GM23338 (cell line): Measurements from ENCODE around the gene FRMD4A. TPM values are rescaled to one million over a fixed set of nuclear protein-coding genes. Genes with fewer than 3 reads are reported as not detected.

Experiments used
- ATAC-seq: fragments of 200-7000 bp; cut with Tn5 transposase; 3 replicates; pipeline ENCODE4 v1.9.1; 2020
- DNase-seq: peaks from one replicate; pipeline ENCODE4 v3.0.0-alpha.2; 2015; ENCODE audit warnings: low spot score
- H2AFZ ChIP-seq: fragments of 200-600 bp; sonication (generic); 2 replicates; pipeline ENCODE4 v1.8.0; 2016; ENCODE audit warnings: antibody characterized with exemption, mild to moderate bottlenecking, moderate library complexity
- H3F3A ChIP-seq: fragments of 200-600 bp; sonication (generic); replicated peaks from 2 replicates; pipeline ENCODE4 v1.8.0; 2017; ENCODE audit warnings: antibody characterized with exemption, mixed run types, low read depth
- H3K27ac ChIP-seq: fragments of 200-600 bp; sonication (generic); 2 replicates; pipeline ENCODE4 v1.6.1; 2016; ENCODE audit warnings: low read depth
- H3K27me3 ChIP-seq: fragments of 200-600 bp; sonication (generic); 2 replicates; pipeline ENCODE4 v1.8.0; 2016; ENCODE audit warnings: mild to moderate bottlenecking, mixed run types, moderate library complexity; ENCODE audit not compliant: insufficient read depth
- H3K36me3 ChIP-seq: fragments of 200-600 bp; sonication (generic); 2 replicates; pipeline ENCODE4 v1.8.0; 2016; ENCODE audit warnings: mild to moderate bottlenecking; ENCODE audit not compliant: insufficient read depth
- H3K4me1 ChIP-seq: fragments of 200-600 bp; sonication (generic); 2 replicates; pipeline ENCODE4 v1.8.0; 2016; ENCODE audit warnings: mild to moderate bottlenecking, moderate library complexity; ENCODE audit not compliant: insufficient read depth
- H3K4me2 ChIP-seq: fragments of 200-600 bp; sonication (generic); 2 replicates; pipeline ENCODE4 v1.7.1; 2017; ENCODE audit warnings: mixed run types
- H3K4me3 ChIP-seq: fragments of 200-600 bp; sonication (generic); 2 replicates; pipeline ENCODE4 v1.6.1; 2016; ENCODE audit warnings: mixed run types
- H3K79me2 ChIP-seq: fragments of 200-600 bp; sonication (generic); replicated peaks from 2 replicates; pipeline ENCODE4 v1.8.0; 2017; ENCODE audit warnings: mild to moderate bottlenecking; ENCODE audit not compliant: insufficient read depth
- H3K9me2 ChIP-seq: fragments of 200-600 bp; sonication (generic); 2 replicates; pipeline ENCODE4 v1.8.0; 2017; ENCODE audit not compliant: insufficient read depth
- H4K20me1 ChIP-seq: fragments of 200-600 bp; sonication (generic); replicated peaks from 2 replicates; pipeline ENCODE4 v1.8.0; 2017; ENCODE audit warnings: mild to moderate bottlenecking; ENCODE audit not compliant: insufficient read depth
- H3K27ac Mint-ChIP-seq: 2 replicates; pipeline ENCODE4 v1.8.0; 2020; ENCODE audit warnings: inconsistent platforms, mild to moderate bottlenecking, moderate library complexity, mixed read lengths
- H3K27me3 Mint-ChIP-seq: 3 replicates; pipeline ENCODE4 v1.8.0; 2022; ENCODE audit warnings: low read depth, mild to moderate bottlenecking, moderate library complexity, mixed read lengths, inconsistent platforms; ENCODE audit not compliant: insufficient read depth, poor library complexity
- H3K36me3 Mint-ChIP-seq: 3 replicates; pipeline ENCODE4 v1.8.0; 2021; ENCODE audit warnings: low read depth, mild to moderate bottlenecking, inconsistent platforms, moderate library complexity, mixed read lengths
- H3K4me1 Mint-ChIP-seq: 3 replicates; pipeline ENCODE4 v1.8.0; 2020; ENCODE audit warnings: mild to moderate bottlenecking, inconsistent platforms, mixed read lengths
- H3K4me3 Mint-ChIP-seq: 3 replicates; pipeline ENCODE4 v1.8.0; 2021; ENCODE audit warnings: moderate library complexity, mild to moderate bottlenecking, inconsistent platforms, mixed read lengths
- H3K9me3 Mint-ChIP-seq: 3 replicates; pipeline ENCODE4 v1.8.0; 2020; ENCODE audit warnings: moderate library complexity, mild to moderate bottlenecking, inconsistent platforms, mixed read lengths
- NANOG ChIP-seq: IDR thresholded peaks from 2 replicates; pipeline ENCODE4 v1.6.1; 2016; ENCODE audit warnings: antibody characterized with exemption, borderline replicate concordance
- STAT1 ChIP-seq: IDR thresholded peaks from one replicate; pipeline ENCODE4 v1.6.1; 2016; ENCODE audit warnings: antibody characterized with exemption; ENCODE audit not compliant: unreplicated experiment
- polyA plus RNA-seq: library from polyadenylated mRNA; unstranded; fragments of >200 nt; fragmentation: Nextera tagmentation; extraction: Ambion mirVana; gene quantifications from 2 replicates; pipeline ENCODE4 v1.2.1, GENCODE V29; 2016
- total RNA-seq: library from RNA; depleted of rRNA; stranded (reverse); fragments of >200 nt; shearing (Covaris generic); gene quantifications from 2 replicates; pipeline ENCODE4 v1.2.3, GENCODE V29; 2014
- TF ChIP-seq, protein P1 (sequence below): IDR thresholded peaks from 2 replicates; pipeline ENCODE4 v1.6.1; 2016; ENCODE audit warnings: antibody characterized with exemption
- TF ChIP-seq, protein P2 (sequence below): IDR thresholded peaks from one replicate; pipeline ENCODE4 v1.6.1; 2018; ENCODE audit warnings: antibody characterized with exemption; ENCODE audit not compliant: unreplicated experiment
- TF ChIP-seq, protein P3 (sequence below), 2 experiments: fragments of 200-600 bp in 1 of 2; sonication (generic) in 1 of 2; conservative IDR thresholded peaks; 2 replicates each; pipeline versions ENCODE4 v1.5.1 to v1.6.1; 2016 to 2017; ENCODE audit warnings: antibody characterized with exemption in 2 of 2, low read depth in 2 of 2, mild to moderate bottlenecking in 2 of 2, moderate library complexity in 1 of 2
- TF ChIP-seq, protein P4 (sequence below): fragments of 250-450 bp; sonication (Bioruptor Pico); IDR thresholded peaks from 2 replicates; pipeline ENCODE4 v1.5.0; 2020; ENCODE audit warnings: mild to moderate bottlenecking, moderate library complexity

FRMD4A gene
- total and polyA plus RNA-seq, 2 experiments from 2014 or later, result 14.0 to 20.1 TPM

DNA sequence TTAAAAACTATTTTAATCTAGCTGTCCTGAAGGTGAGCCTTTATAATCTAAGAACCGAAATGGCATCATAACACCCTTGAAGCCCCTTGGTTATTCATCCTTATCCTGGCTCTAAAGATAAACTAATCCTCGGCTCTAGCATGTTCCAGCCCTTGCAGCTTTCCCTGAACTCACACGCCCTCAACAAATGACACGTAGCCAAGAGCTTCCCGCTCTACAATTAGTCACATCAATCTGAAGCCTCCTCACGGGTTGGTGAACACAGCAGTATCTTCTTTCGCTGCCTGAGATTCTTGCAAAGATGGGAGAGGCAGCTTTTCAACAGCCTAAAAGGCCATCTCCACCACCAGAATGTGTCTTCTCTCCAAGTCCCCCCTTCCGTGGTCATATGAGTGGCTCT is 4.1 kb downstream of the FRMD4A start:
- Histone ChIP-seq H3K79me2 (no peaks in the 10 kb centered on the region), H3F3A (0 out of 2 replicates have a peak, but pooled peaks cover 3% of the 10 kb centered on the region), H3K4me3 (no peak overlapping the region), H3K27ac (no peak overlapping the region), H3K9me2 (peaks cover 7% of the 10 kb centered on the region; the same call in 1 of the 2 replicates), H3K4me1 (peaks cover 29% of the 10 kb centered on the region), H3K27me3 (no peaks in the 10 kb centered on the region), H3K36me3 (no peaks in the 10 kb centered on the region), H4K20me1 (no peaks in the 10 kb centered on the region), H2AFZ (no peak overlapping the region), H3K4me2 (no peak overlapping the region)
- ATAC-seq (no peak), DNase-seq (no peak)
- H3K27me3 Mint-ChIP-seq, result peaks cover 3% of the 10 kb centered on the region
- H3K27ac Mint-ChIP-seq, result no peak overlapping the region
- H3K4me3 Mint-ChIP-seq, result no peak overlapping the region
- no peaks in the 10 kb centered on the region for H3K9me3 Mint-ChIP-seq
- H3K36me3 Mint-ChIP-seq, result no peaks in the 10 kb centered on the region
- TF ChIP-seq STAT1 (no peak), NANOG (no peak)
- TF ChIP-seq, protein P1, sequence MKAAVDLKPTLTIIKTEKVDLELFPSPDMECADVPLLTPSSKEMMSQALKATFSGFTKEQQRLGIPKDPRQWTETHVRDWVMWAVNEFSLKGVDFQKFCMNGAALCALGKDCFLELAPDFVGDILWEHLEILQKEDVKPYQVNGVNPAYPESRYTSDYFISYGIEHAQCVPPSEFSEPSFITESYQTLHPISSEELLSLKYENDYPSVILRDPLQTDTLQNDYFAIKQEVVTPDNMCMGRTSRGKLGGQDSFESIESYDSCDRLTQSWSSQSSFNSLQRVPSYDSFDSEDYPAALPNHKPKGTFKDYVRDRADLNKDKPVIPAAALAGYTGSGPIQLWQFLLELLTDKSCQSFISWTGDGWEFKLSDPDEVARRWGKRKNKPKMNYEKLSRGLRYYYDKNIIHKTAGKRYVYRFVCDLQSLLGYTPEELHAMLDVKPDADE, result no peak
- TF ChIP-seq, protein P2, sequence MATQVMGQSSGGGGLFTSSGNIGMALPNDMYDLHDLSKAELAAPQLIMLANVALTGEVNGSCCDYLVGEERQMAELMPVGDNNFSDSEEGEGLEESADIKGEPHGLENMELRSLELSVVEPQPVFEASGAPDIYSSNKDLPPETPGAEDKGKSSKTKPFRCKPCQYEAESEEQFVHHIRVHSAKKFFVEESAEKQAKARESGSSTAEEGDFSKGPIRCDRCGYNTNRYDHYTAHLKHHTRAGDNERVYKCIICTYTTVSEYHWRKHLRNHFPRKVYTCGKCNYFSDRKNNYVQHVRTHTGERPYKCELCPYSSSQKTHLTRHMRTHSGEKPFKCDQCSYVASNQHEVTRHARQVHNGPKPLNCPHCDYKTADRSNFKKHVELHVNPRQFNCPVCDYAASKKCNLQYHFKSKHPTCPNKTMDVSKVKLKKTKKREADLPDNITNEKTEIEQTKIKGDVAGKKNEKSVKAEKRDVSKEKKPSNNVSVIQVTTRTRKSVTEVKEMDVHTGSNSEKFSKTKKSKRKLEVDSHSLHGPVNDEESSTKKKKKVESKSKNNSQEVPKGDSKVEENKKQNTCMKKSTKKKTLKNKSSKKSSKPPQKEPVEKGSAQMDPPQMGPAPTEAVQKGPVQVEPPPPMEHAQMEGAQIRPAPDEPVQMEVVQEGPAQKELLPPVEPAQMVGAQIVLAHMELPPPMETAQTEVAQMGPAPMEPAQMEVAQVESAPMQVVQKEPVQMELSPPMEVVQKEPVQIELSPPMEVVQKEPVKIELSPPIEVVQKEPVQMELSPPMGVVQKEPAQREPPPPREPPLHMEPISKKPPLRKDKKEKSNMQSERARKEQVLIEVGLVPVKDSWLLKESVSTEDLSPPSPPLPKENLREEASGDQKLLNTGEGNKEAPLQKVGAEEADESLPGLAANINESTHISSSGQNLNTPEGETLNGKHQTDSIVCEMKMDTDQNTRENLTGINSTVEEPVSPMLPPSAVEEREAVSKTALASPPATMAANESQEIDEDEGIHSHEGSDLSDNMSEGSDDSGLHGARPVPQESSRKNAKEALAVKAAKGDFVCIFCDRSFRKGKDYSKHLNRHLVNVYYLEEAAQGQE, result no peak
- TF ChIP-seq, protein P3, sequence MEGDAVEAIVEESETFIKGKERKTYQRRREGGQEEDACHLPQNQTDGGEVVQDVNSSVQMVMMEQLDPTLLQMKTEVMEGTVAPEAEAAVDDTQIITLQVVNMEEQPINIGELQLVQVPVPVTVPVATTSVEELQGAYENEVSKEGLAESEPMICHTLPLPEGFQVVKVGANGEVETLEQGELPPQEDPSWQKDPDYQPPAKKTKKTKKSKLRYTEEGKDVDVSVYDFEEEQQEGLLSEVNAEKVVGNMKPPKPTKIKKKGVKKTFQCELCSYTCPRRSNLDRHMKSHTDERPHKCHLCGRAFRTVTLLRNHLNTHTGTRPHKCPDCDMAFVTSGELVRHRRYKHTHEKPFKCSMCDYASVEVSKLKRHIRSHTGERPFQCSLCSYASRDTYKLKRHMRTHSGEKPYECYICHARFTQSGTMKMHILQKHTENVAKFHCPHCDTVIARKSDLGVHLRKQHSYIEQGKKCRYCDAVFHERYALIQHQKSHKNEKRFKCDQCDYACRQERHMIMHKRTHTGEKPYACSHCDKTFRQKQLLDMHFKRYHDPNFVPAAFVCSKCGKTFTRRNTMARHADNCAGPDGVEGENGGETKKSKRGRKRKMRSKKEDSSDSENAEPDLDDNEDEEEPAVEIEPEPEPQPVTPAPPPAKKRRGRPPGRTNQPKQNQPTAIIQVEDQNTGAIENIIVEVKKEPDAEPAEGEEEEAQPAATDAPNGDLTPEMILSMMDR (conservative IDR thresholded peaks at IDR 0.05; ENCODE audit: low read depth in 2 of 2), result no peak
- TF ChIP-seq, protein P4, sequence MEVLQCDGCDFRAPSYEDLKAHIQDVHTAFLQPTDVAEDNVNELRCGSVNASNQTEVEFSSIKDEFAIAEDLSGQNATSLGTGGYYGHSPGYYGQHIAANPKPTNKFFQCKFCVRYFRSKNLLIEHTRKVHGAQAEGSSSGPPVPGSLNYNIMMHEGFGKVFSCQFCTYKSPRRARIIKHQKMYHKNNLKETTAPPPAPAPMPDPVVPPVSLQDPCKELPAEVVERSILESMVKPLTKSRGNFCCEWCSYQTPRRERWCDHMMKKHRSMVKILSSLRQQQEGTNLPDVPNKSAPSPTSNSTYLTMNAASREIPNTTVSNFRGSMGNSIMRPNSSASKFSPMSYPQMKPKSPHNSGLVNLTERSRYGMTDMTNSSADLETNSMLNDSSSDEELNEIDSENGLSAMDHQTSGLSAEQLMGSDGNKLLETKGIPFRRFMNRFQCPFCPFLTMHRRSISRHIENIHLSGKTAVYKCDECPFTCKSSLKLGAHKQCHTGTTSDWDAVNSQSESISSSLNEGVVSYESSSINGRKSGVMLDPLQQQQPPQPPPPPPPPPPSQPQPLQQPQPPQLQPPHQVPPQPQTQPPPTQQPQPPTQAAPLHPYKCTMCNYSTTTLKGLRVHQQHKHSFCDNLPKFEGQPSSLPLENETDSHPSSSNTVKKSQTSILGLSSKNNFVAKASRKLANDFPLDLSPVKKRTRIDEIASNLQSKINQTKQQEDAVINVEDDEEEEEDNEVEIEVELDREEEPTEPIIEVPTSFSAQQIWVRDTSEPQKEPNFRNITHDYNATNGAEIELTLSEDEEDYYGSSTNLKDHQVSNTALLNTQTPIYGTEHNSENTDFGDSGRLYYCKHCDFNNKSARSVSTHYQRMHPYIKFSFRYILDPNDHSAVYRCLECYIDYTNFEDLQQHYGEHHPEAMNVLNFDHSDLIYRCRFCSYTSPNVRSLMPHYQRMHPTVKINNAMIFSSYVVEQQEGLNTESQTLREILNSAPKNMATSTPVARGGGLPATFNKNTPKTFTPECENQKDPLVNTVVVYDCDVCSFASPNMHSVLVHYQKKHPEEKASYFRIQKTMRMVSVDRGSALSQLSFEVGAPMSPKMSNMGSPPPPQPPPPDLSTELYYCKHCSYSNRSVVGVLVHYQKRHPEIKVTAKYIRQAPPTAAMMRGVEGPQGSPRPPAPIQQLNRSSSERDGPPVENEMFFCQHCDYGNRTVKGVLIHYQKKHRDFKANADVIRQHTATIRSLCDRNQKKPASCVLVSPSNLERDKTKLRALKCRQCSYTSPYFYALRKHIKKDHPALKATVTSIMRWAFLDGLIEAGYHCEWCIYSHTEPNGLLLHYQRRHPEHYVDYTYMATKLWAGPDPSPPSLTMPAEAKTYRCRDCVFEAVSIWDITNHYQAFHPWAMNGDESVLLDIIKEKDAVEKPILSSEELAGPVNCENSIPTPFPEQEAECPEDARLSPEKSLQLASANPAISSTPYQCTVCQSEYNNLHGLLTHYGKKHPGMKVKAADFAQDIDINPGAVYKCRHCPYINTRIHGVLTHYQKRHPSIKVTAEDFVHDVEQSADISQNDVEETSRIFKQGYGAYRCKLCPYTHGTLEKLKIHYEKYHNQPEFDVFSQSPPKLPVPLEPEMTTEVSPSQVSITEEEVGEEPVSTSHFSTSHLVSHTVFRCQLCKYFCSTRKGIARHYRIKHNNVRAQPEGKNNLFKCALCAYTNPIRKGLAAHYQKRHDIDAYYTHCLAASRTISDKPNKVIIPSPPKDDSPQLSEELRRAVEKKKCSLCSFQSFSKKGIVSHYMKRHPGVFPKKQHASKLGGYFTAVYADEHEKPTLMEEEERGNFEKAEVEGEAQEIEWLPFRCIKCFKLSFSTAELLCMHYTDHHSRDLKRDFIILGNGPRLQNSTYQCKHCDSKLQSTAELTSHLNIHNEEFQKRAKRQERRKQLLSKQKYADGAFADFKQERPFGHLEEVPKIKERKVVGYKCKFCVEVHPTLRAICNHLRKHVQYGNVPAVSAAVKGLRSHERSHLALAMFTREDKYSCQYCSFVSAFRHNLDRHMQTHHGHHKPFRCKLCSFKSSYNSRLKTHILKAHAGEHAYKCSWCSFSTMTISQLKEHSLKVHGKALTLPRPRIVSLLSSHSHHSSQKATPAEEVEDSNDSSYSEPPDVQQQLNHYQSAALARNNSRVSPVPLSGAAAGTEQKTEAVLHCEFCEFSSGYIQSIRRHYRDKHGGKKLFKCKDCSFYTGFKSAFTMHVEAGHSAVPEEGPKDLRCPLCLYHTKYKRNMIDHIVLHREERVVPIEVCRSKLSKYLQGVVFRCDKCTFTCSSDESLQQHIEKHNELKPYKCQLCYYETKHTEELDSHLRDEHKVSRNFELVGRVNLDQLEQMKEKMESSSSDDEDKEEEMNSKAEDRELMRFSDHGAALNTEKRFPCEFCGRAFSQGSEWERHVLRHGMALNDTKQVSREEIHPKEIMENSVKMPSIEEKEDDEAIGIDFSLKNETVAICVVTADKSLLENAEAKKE (CRISPR knock-in tag), result no peak
- peaks cover 36% of the 10 kb centered on the region for H3K4me1 Mint-ChIP-seq
